ENCODE results near the gene CNOT6.

Gene CNOT6

DNA sequence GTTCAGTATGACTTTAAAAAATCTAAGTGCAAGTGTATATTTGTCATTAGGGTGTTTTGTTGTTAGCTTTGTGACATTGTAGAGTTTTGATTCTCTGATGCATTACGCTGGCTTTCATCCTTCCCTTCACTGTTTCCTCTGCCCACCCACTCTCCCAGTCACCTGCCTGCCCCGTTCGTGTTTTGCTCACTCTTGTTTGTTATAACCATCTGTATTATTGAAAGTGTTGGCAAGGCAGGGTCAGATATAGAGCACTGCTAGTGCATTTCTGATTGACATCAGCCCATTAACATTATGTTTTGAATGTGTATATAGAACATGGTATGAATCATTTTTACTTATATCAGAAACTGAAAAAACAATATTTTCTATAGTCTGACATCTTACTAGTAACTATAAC lies 69.8 kb downstream of the CNOT6 start:
- DNase-seq (ENCODE audit: low read depth in 3 of 3, low spot score in 1 of 3) = no peak

DNA sequence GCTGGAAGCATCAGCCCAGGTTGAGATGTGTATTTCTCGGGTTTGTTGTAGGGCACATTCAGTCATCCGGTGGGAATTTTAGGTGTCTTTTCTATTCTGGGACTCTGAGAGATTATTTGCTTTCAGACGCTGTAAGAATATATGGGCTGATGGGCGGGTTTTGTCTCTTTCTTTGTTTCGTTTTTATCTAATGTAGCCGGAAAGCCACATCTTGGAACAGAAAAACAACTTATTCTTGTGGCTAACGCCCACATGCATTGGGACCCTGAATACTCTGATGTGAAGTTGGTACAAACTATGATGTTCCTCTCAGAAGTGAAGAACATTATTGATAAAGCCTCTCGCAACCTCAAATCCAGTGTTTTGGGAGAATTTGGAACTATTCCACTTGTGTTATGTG lies 74.7 kb downstream of the CNOT6 start:
- no peak for DNase-seq (ENCODE audit: low read depth in 3 of 3, low spot score in 1 of 3)

DNA sequence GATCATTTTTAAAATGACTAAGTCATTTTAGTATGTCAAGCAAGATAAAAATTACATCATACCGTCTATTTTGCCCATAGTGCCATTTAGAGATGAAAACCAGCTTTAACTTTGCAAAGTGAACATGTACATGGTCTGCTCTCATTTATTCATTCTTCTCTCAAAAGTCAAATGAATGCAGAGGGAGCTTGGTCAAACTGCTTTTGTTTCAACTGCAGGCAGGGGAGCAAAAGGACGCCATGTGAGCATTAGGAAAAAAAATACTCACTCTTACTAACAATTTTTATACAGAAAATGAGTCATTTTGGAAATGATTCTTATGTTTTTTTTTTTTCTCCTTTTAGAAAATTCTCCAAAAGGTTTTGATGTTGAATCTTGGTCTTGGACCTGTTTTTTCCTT lies 81.4 kb downstream of the CNOT6 start:
- no peak for DNase-seq (ENCODE audit: low read depth in 3 of 3, low spot score in 1 of 3)

DNA sequence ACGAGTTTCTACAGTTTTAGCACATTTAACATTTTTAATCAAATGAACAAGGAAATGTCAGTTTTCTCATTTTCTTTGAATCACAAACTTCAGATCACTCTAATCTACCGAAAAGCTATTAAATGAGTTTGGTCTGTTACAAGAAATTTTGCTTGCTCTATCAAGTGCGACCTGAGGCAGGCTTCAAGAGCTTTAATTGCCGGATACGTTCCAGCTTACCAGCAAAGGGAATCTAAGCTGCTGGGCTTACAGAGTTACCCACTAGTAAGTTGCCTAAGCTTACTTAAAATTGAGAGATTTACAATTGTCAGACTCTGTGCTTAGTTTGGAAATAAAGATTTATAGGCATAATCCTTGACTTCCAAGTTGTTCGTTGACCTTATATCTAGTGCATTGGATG lies 86.5 kb downstream of the CNOT6 start:
- no peak for DNase-seq (ENCODE audit: low read depth in 3 of 3, low spot score in 1 of 3)

DNA sequence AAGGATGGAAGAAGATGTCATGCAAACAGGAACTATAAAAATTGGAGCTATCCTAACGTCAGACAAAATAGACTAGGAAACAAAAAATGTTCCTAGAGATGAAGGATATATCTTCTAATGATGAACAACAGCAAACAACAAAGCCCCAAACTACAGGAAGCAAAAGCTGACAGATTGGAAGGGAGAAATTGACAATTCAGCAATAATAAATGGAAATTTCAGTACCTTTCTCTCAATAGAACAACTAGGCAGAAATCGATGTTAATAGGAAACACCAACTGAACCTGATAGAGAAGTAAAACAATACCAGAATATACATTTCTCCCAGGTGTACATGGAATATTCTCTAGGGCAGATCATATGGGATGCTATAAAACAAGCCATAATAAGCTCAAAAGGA lies 89.6 kb downstream of the CNOT6 start:
- DNase-seq (ENCODE audit: low read depth in 3 of 3, low spot score in 1 of 3) = no peak

DNA sequence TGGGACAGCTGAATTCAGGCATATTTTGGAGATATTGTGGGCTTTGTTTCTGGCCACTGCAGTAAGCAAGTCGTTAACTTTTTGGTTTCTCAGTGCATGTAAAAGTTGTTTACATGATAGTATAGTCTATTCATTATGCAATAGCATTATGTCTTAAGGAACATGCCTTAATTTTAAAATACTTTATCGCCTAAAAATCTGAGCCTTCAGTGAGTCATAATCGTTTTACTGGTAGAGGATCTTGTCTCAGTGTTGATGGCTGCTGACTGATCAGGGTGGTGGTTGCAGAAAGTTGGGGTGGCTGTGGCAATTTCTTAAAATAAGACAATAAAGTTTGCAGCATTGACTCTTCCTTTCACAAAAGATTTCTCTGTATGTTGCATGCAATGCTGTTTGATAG lies 92.0 kb downstream of the CNOT6 start:
- no peak for DNase-seq (ENCODE audit: low read depth in 3 of 3, low spot score in 1 of 3)

DNA sequence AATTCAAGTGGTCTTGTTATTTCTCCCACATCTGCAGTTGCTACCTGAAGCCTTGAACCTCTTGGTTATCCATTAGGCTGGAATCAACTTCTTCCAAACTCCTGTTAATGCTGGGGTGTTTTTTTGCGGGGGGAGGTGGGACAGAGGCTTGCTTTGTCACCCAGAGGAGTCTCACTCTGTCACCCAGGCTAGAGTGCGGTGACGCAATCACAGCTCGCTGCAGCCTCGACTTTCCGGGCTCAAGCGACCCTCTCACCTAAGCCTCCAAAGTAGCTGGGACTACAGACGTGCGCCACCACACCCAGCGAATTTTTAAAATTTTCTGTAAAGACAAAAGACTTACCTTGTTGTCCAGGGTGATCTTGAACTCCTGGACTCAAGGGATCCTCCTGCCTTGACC lies 92.7 kb downstream of the CNOT6 start:
- no peak for DNase-seq (ENCODE audit: low read depth in 3 of 3, low spot score in 1 of 3)

DNA sequence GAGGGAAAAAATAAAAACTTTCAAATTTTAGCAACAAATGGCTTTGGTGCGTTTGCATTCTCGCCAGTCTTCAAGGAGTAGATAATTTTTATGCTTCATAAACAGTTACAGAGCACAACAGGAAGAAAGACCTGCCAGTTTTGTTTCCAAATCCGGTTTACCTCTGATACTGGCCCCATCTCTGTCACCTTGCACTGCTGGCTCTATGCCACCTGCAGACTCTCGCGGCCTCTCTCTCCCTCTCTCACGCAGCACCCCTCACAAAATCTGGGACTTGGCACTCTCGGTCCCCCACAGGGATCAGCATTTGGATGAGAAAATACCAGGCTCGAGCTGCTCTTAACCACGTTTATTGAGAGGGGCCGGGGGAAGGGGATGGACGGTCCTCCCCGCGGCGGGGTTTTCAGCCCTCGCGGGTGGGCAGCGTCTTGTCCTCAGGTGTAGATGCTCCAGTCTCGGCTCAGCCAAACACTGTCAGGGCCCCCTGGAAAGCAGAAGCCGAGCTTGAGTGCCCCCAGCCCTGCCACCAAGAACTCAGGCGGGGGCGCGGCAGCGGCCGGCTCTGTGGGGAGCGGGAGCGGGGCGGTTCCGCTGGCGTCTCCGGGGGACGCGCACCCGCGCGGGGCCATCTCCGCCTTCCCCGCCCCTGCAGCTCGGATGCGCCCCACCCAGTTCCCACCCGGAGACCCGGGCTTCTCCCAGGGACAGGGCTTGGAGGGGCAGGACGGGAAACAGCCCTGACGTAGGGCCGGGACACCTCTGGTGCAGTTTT lies 95.8 kb downstream of the CNOT6 start:
- no peak for DNase-seq (ENCODE audit: low read depth in 3 of 3, low spot score in 1 of 3)

DNA sequence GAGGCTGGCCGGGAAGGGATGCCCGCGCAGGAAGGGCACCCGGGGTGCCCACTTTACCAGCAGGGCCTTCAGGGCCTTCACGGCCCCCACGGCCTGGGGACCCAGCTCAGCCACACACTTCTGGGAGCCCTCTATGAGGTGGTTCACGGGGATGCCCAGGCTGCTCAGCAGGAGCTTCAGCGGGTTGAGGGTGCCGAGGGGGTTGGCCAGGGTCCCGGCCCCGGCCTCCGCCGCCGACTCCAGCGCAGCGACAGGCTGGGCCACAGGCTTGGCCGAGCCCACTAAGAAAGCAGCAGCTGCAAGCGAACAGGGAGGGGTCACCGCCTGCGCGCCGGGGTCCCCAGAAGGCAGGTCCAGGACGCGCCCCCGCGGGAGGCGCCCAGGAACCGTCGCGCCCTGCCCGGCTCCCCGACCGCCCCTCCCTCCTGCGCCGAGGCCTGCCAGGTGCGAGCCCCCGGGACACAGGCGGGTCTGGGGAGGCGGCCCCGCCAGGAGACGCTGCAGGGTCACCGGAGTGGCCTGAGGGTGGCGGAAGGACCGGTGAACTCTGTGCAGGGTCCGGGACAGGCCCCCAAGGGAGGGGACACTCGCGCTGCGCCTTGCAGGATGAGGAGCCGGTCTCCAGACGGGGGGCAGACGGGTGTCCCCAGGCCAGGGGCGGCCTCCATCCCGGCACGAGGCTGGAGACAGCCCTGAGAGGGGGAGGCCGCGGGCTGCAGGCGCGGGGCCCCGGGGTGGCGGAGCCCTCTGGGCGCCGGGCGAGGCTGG lies 96.5 kb downstream of the CNOT6 start:
- no peak for DNase-seq (ENCODE audit: low read depth in 3 of 3, low spot score in 1 of 3)

DNA sequence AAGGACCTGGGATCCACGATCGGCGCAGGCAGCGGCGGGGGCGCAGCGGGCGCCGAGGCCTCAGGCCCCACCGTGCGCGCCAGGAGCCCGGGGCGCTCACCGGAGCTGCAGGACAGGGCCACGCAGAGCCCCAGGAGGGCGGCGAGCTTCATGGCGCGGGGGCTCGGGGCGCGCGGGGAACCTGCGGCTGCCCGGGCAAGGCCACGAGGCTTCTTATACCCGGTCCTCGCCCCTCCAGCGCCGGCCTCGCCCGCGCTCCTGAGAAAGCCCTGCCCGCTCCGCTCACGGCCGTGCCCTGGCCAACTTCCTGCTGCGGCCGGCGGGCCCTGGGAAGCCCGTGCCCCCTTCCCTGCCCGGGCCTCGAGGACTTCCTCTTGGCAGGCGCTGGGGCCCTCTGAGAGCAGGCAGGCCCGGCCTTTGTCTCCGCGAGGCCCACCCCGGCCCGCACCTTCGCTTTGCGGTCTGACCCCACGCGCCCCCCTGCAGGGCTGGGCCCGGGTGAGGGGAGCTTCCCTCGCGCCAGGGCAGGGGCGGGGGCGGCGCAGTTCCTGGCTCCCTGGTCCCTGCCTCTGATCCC lies 97.2 kb downstream of the CNOT6 start, which contains the start of gene SCGB3A1:
Gene SCGB3A1 (minus strand): TSS at position 189 of the 577 bp plus-strand sequence. CDS start 37 bp downstream, at position 152.
- no peak for DNase-seq (ENCODE audit: low read depth in 3 of 3, low spot score in 1 of 3)

DNA sequence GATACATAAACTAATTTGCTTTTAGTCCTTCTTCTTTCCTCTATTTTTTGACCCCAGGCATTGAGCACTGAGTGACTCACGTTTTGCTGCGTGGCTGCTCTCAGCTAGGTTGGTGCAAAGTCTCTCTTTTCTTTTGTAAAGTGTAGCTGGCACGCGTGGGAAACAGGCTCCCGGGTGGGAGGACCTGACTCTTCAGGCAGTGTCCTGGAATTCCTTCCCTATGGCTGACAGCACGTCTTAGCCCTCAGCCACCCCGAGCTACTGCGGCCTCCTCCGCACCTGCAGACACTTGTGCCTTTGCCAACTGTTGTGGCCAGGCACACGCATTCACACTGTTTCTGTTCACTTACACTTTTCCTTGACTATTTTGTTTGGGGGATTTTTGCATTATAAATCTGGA lies 98.0 kb downstream of the CNOT6 start:
- DNase-seq (ENCODE audit: low read depth in 3 of 3, low spot score in 1 of 3) = no peak

DNA sequence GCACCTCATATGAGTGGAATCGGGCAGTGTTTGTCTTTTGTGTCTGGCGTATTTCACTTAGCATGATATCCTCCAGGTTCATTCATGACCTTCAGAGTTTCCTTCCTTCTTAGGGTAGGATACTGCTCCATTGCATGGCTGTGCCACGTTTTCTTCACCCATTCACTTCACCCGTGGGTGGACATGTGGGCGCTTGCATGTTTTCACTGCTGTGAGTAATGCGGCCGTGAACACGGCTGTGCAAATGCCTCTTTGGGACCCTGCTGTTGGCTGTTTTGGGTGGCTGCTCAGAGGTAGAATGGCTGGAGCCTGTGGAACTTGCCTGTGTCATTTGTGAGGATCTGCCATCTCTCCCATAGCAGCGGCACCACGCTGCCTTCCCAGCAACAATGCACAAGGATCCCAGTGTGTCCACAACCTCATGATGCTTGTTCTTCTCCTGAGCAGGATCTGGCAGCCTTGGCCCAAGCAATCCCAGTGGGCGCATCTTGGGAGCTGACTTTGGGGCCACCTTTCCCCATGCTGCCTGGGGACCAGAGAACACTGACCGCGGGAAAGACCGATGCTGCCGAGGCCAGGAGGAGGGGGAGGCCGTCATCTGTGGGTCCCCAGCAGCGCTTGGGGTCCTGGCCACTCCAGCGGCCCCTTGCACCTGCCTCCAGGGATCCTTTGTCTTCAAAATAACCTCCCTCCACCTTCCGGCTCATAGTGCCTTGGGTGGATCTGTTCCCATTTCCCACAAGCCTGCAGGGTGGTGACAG lies 99.4 kb downstream of the CNOT6 start:
- no peak for DNase-seq (ENCODE audit: low read depth in 3 of 3, low spot score in 1 of 3)

DNA sequence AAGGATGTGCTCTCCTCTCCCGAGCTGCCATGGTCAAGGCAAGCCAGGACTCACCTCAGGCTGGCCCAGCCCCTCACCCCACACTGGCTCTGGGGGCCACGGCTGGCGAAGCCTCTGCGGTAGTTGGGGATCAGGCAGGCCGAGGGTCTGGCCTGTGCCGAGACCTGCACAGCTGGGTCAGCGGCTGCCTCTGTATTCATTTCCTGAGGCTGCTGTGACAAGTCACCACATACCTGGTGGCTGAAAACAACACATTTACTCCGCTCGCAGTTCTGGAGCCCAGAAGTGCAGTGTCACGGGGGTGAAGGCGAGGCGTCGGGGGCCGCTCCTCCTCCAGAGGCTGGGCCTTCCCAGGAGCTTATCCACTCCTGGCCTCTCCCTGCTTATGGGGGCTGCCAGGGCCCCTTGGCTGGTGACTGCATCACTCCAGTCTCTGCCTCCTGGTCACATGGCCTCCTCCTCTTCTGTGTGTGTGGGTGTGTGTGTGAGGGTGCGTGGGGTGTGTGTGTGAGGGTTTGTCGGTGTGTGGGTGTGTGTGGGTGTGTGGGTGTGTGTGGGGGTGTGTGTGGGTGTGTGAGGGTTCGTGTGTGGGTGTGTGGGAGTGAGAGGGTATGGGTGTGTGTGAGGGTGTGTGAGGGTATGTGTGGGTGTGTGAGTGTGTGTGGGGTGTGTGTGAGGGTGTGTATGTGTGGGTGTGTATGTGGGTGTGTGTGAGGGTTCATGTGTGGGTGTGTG lies 100.3 kb downstream of the CNOT6 start:
- DNase-seq (ENCODE audit: low read depth in 3 of 3, low spot score in 1 of 3) = no peak

DNA sequence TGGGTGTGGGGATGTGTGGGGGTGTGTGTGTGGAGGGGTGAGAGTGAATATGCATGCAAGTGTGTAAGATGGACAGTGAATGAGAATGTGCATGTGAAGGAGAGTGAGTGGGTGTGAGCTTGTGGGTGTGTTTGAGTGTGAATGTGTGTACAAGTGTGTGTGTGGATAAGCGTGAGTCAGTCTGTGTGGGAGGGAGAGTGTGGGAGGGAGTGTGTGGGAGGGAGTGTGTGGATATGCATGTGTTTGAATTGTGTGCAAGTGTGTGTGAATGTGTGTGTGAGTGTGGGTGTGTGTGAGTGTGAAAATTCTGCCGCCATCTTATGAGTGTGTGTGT lies 100.8 kb downstream of the CNOT6 start:
- no peak for DNase-seq (ENCODE audit: low read depth in 3 of 3, low spot score in 1 of 3)

DNA sequence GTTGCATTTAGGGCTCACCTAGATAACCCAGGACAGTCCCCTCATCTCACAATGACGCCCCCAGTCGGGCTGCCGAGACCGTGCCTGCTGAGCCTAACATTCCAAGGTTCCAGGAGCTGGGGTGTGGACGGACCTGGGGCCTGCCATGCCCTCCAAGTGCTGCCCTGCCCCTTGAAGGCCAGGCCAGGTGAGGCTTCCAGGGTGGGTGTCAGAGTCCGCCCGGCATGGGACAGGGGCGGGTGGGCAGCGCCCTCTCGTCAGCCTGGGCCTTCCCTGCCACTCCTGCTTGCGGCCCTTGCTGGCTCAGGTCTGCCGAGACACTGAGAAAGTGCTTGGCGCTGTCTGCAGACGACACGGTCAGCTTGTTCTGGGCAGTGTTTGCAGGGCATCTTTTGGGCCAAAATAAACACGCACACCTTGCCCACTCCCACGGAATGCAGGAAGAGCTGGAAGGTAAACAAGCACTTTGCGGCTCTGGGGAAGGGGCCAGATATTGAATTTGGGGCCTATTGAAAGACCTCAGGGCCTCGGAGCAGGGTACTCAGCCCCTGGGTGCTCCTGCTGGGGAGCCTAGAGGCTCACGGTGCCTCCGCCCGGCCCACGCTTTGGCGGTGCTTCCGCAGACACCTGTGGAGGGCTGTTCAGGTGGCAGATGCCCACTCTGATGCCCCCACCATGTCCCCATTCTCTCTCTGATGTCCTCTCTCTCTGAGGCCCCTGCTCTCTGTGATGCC lies 101.4 kb downstream of the CNOT6 start:
- DNase-seq (ENCODE audit: low read depth in 3 of 3, low spot score in 1 of 3) = no peak

DNA sequence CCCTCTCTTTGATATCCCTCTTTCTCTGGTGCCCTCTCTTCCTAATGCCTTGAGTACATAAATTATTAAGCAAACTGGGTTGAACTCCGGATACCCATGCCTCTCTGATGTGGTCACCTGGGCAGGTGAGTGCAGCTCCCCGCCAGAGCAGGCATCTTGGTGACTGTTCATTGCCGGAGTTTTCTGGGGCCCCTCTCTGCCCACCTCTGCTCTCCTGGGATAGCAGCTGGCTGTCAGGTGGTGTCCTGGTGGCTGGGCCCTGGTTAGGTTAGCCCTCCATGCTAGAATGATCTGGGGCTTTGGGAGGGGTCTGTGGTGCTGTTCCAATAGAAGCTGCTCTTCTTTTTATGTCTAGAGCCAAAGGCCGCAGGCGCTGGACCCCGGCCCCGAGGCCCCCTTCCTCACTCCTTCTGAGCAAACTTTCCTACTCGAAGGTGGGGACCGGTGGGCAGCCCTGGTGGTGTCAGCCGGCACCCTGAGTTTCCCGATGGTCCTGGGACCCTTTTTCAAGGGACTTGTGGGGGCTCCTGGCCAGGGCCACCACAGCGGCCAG lies 102.0 kb downstream of the CNOT6 start:
- DNase-seq (ENCODE audit: low read depth in 3 of 3, low spot score in 1 of 3) = no peak

DNA sequence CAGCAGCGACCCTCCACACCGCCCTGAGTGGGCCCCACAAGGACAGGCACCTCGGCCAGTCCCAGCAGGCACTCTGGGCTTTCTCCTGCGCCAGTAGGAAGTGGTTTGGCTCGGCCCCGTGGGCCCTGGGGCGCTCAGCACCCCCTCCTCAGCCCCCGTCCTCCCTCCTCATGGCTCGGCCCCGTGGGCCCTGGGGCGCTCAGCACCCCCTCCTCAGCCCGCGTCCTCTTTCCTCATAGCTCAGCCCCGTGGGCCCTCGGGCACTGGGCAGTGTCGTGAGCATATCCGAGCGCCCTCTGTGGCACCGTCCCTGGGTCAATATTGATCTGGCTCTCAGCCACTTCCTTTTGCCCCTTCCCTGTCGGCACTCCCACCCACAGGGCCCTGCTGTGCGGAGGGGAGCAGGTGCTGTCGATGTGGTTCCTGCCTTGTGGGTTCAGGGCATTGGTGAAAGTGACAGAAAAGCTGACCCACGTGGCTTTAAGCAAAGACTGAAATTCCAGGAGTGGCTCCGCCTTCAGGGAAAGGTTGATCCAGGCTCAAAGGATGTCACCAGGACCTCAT lies 102.6 kb downstream of the CNOT6 start:
- no peak for DNase-seq (ENCODE audit: low read depth in 3 of 3, low spot score in 1 of 3)

DNA sequence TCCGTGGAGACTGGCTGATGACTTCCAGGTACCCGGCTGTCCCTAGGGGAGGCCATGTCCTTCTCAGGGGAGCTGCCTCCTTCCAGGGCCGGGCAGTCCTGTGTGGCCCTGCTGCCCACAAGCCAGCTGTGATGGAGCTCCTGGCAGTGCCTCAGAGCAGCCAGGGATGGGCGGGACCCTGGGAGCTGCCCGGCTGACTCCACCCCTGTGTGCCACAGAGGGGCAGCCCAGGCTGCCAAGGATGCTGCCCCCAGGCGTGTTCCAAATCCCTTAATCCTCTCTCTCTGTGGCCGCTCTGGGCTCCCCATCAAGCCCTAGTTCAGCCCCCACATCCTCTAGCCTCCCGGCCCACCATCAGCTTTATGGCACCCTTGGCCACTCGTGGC lies 104.1 kb downstream of the CNOT6 start:
- DNase-seq (ENCODE audit: low read depth in 3 of 3, low spot score in 1 of 3) = no peak

DNA sequence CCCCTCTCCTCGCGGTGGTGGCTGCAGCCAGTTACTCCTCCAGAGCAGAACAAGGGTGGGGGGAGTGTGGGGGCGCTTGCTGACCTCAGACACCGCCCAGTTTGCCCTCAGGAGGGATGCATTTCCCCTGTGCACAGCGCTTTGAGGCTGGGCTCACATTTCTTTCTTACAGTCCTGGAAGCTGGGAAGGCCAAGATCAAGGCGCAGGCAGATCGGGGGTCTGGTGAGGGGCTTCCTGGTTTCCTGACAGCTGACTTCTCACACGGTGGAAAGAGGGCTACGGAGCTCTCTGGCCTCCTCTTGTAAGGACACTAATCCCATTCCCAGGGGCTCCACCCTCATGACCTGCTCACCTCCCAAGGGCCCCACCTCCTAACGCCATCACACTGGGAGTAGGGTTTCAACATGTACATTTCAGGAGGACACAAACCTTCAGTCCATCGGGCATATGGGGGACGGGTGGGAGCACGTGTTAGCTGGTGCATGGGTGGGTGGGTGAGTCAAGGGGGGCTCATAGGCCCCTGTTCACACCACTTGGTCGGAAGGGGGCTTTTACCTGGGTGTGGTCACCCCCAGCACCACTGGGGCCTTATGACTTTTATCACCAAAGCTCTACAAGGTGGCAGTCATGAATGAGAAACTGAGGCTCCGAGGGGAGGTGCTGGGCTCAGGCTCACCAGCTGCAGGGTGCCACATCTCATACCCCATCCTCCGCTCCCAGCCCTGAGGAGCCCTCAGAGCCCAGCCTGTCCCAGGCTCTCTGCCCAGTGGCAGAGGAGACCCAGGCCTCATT lies 104.8 kb downstream of the CNOT6 start:
- DNase-seq (ENCODE audit: low read depth in 3 of 3, low spot score in 1 of 3) = no peak
